CD4-positive, alpha-beta T cell treated with Interleukin-6 at 100 ng/mL for 8 hours (primary cell): ENCODE measurements around the gene ITGAV.

Source experiments
- DNase-seq: peaks from one replicate; pipeline ENCODE4 v3.0.0-alpha.2; 2020; ENCODE audit warnings: mixed read lengths, low spot score

Gene ITGAV

DNA sequence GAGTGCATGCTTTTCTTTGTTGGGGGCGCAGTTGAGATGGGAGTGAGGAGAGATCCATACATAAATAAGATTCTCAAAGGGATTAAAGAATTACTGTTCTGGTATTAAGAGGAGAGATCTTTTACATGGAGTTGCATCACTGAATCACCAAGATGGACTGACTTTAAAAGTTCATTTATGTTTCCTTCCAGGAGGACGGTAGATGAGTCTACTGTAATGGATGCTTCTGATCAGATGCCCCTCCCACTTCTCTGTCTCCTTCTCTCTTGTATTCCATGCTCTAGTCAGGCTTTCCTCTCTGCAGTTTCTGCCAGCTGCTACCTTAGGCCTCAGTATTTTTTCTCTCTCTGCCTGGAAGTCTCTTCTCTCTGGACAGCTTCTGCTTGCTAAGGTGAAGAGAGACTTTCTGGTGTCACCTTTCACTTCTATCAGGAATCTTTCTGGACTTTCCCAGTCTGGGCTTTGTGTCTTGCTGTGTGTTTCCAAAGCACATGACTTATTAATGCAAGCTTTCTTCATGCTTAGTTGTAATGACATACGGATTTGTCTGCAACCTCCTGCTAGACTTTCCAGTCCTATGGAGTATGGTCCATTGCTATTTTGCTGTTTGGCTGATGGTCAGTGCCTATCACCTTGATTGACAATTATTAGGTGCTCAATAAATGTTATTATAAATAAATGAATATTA lies 127.6 kb downstream of the ITGAV start:
- DNase-seq: no peak

DNA sequence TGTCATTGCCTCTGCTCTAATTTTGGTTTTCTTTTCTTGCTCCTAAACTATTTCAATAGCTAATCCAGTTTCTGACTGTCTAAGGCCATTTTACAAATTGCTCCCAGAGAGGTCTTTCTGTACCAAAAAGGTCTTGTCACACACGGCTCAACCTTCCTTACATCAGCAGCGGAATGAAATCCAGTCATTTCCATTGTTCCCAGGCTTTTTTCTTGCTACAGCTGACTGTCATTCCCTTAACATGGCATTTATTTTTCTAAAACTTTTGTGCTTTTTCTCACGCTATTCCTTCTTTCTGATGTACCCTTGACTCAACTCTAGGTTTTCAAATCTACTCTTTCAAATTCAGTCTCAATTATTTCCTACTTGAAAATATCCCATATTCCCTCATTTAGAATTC lies 128.3 kb downstream of the ITGAV start:
- no peak for DNase-seq

DNA sequence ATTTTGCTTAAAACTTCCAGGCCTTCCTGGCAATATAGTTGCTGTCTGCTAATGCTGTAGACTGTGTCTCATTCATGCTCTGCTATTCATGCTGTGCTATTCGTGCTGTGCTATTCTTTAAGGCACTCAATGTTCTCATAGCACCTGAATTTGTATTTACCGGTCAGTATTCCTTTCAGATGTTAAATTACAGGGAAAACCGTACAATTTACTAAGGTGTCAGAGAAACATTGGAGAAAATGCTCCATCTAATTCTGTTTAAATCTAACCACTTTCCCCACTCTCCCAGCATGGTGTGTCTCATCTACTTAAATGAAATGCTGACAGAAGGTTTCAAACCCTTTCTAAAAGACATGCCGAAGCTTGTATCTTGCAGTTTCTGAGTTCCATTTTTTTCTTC lies 129.0 kb downstream of the ITGAV start:
- DNase-seq: no peak

DNA sequence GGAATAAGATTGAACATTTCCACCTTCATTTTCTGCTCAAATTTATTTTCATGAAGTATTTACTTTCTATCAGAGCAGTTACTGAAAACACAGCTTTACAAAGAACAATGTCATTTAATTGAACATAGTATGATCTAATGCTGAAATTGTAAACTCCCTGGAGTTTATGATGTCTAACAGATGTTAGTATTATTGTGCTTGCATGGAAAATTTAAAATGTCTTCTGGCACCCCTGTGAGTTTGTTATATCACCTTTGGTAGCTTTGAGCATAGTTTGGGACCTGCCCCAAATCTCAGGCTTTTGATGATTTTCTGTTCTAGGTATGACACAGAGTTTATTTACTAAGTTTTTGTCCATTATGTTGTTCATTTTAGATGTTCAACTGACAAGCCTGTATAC lies 132.1 kb downstream of the ITGAV start:
- no peak for DNase-seq

DNA sequence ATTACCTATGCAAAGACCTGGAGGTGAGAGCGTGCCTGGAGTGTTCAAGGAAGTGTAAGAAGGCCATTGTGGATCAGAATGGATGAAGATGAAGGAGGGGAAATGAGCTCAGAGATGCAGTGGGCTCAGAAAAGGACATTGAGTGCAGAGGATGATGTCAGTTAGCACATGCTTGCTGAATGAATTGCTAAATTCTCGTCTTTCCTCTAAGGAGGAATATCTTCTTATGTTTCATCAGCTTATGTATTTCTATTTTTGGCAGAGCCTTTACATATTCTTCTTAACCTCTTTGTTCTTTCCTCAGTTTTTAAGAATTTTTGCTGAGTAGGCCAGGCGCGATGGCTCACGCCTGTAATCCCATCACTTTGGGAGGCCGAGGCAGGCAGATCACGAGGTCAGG lies 134.9 kb downstream of the ITGAV start:
- DNase-seq: no peak

DNA sequence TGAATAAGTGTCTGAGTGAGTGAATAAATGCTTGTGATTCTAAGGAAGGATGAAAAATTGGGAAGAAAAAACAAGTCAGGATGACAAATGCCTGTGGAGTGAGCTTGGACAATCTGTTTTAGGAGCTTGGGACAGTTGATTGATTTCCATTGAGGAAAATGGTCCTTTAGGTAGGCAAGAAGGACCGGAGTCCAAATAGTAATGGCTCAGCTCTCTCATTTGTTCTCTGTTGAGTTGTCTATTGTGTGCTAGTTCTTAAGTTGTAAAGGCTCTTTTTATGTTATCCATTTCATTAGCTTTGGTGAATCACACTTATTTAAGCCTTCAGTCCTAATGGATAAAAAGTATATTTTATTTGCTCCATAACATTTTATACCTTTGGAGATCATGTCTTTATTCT lies 135.9 kb downstream of the ITGAV start:
- DNase-seq: no peak

DNA sequence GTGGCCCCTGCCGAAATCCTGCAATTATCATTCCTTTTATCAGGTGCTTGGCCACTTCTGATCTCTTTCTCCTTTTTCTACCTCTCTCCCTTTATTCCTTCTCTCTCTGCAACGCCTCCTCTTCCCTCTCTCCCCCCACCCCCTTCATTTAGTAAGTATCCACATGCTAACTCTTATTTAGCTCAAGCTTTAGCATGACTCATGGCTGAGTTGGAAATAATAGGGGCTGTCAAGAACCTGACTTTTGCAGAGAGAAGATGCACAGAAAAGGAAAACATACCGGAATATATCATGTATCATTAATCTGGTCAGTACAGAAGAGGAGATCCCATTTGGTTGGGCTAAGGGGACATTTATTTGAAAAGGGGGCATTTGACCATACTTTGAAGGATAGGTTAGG lies 137.1 kb downstream of the ITGAV start:
- DNase-seq: no peak

DNA sequence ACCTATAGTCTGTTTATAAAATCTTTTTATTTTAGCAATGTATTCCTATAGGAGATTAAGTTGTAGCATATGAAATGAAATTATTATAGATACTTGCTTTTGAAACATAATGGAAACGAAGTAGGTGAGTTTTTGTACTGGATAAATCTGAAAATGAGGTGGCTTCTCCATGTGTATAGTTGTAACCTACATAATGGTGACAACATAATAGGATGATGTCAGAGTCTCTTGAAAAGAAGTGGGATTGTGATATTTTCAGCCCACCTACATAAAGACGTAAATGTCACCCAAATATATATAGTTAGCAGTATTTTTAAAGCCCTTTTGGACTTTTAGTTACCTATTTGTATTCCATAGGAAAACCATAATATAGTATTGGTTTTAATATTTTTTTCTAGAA lies 138.8 kb downstream of the ITGAV start:
- no peak for DNase-seq
